Right renal cortex interstitium (tissue), 3 donors: ENCODE results near the gene CRACDL. TPM values are rescaled to one million over a fixed set of nuclear protein-coding genes. Genes with fewer than 3 reads are reported as not detected.

Experiments used
- DNase-seq, 3 donors: peaks; one replicate each; pipeline ENCODE4 v3.0.0-alpha.2; 2013; ENCODE audit warnings: low read depth in 3 of 3, low spot score in 2 of 3
- polyA plus RNA-seq, 3 donors: library from polyadenylated mRNA; unstranded; fragments of 120-200 nt; gene quantifications; one replicate each; pipeline ENCODE4 v1.2.1, GENCODE V29; 2013; ENCODE audit not compliant: insufficient read length in 3 of 3

Gene CRACDL
- polyA plus RNA-seq = 1 to 10 TPM; 2.4 to 3.0 (median 2.5) TPM

- no peak for DNase-seq
Observed at GRCh38 chr2:98935777-98936352, at the start of gene CRACDL. TSS of gene CRACDL (minus strand) at chr2:98936225. CDS start at chr2:98846800, 89,425 bp downstream.

GRCh38 chr2:98975611-98976010 lies 39.6 kb upstream of the CRACDL start:
- DNase-seq = no peak

GRCh38 chr2:98972582-98973167 lies 36.6 kb upstream of the CRACDL start:
- no peak for DNase-seq

GRCh38 chr2:98959810-98960507 lies 23.9 kb upstream of the CRACDL start:
- DNase-seq = no peak

GRCh38 chr2:98952966-98953365 lies 16.9 kb upstream of the CRACDL start:
- no peak for DNase-seq

- no peak for DNase-seq
Observed at GRCh38 chr2:98948956-98949739, 13.1 kb upstream of the CRACDL start.

- DNase-seq = no peak
Observed at GRCh38 chr2:98947554-98947953, 11.5 kb upstream of the CRACDL start.

GRCh38 chr2:98946855-98947254 lies 10.8 kb upstream of the CRACDL start:
- no peak for DNase-seq

GRCh38 chr2:98944775-98945174 lies 8.8 kb upstream of the CRACDL start:
- DNase-seq = no peak

GRCh38 chr2:98940102-98940501 lies 4.1 kb upstream of the CRACDL start:
- DNase-seq = no peak

- no peak for DNase-seq
Observed at GRCh38 chr2:98937906-98938305, 1.9 kb upstream of the CRACDL start.

GRCh38 chr2:98936353-98937351 lies 627 bp upstream of the CRACDL start:
- no peak for DNase-seq

GRCh38 chr2:98935111-98935770 lies 784 bp downstream of the CRACDL start:
- no peak for DNase-seq

- no peak for DNase-seq
Observed at GRCh38 chr2:98932778-98933343, 3.2 kb downstream of the CRACDL start.

GRCh38 chr2:98932164-98932563 lies 3.9 kb downstream of the CRACDL start:
- DNase-seq = no peak

GRCh38 chr2:98931596-98931995 lies 4.4 kb downstream of the CRACDL start:
- DNase-seq = no peak

- no peak for DNase-seq
Observed at GRCh38 chr2:98929920-98930319, 6.1 kb downstream of the CRACDL start.

GRCh38 chr2:98928242-98928641 lies 7.8 kb downstream of the CRACDL start:
- DNase-seq = no peak

GRCh38 chr2:98927027-98927426 lies 9.0 kb downstream of the CRACDL start:
- DNase-seq = no peak
